ENCODE measurements around the gene CHD9NB. TPM values are rescaled to one million over a fixed set of nuclear protein-coding genes. Genes with fewer than 3 reads are reported as not detected.

Gene CHD9NB
- total RNA-seq, 2 donors from 2014 or later = 0.33 to 0.67 TPM

DNA sequence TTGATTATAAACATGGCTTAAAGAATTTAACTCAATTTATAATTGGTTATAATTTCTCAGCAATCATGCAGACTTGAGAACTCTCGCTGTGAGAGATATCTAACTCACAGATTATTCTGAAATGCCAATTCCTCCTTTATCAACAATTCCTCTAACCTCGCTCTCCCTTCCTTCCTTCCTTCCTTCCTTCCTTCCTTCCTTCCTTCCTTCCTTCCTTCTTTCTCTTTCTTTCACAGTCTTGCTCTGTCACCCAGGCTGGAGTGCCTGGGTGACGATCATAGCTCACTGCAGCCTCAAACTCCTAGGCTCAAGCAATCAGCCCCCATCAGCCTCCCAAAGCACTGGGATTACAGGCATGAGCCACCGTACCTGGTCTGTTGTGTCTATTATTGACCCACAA, 44.5 kb upstream of the CHD9NB start:
- DNase-seq (ENCODE audit: low spot score) = no peak
- Histone ChIP-seq H3K4me3 (no peak overlapping the region), H3K27ac (no peak overlapping the region), H3K9me3 (no peaks in the 10 kb centered on the region), H3K4me1 (peaks cover 0 to 70% of the 10 kb centered on the region in 2 donors), H3K27me3 (no peaks in the 10 kb centered on the region), H3K36me3 (no peaks in the 10 kb centered on the region)
- TF ChIP-seq, protein P1, sequence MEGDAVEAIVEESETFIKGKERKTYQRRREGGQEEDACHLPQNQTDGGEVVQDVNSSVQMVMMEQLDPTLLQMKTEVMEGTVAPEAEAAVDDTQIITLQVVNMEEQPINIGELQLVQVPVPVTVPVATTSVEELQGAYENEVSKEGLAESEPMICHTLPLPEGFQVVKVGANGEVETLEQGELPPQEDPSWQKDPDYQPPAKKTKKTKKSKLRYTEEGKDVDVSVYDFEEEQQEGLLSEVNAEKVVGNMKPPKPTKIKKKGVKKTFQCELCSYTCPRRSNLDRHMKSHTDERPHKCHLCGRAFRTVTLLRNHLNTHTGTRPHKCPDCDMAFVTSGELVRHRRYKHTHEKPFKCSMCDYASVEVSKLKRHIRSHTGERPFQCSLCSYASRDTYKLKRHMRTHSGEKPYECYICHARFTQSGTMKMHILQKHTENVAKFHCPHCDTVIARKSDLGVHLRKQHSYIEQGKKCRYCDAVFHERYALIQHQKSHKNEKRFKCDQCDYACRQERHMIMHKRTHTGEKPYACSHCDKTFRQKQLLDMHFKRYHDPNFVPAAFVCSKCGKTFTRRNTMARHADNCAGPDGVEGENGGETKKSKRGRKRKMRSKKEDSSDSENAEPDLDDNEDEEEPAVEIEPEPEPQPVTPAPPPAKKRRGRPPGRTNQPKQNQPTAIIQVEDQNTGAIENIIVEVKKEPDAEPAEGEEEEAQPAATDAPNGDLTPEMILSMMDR (IDR thresholded peaks at IDR 0.05) = no peak

DNA sequence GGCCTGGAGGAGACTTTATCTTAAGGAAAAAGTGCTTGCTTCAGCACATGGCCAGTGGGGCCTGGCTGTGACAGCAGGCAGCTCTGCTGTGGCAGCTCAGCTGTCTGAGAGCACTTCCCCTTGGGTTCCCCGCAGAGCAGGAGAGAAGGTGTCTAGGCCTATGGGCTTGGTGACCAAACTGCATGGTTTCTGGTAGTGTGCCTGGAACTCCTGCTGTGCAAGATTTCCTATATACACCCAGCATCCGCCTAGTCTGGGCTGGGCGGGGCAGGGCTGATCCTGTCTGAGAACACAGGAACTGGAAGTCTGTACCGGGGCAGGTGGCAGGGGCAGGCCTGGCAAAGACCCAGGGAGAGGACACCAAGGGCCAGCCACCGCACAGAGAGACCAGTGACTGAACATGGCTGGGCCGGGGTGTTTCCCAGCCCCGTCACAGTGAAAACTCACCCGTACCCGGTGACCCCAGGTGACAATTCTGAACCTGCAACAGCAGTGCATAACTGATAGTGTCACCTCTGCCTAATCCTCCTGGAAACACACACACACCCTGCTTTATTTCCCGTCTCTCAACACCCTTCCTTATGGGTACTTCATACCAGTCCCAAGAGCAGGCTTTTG, 41.4 kb upstream of the CHD9NB start:
- H3K36me3 ChIP-seq = no peaks in the 10 kb centered on the region
- peak overlapping the region; percentile 35 to 63 for H3K27ac ChIP-seq
- H3K27me3 ChIP-seq = no peaks in the 10 kb centered on the region
- peak; percentile 73 for DNase-seq (ENCODE audit: low spot score)
- no peak overlapping the region for H3K4me3 ChIP-seq
- no peaks in the 10 kb centered on the region for H3K9me3 ChIP-seq
- H3K4me1 ChIP-seq = peaks cover 4 to 79% of the 10 kb centered on the region in 2 donors
- TF ChIP-seq, protein P1 (IDR thresholded peaks at IDR 0.05) = no peak

GRCh38 chr16:53093162-53093744, 40.6 kb upstream of the CHD9NB start:
- Histone ChIP-seq H3K9me3 (no peaks in the 10 kb centered on the region), H3K27ac (peak overlapping the region; percentile 35 to 63), H3K4me1 (peaks cover 4 to 73% of the 10 kb centered on the region in 2 donors), H3K36me3 (no peaks in the 10 kb centered on the region), H3K4me3 (no peak overlapping the region), H3K27me3 (no peaks in the 10 kb centered on the region)
- no peak for DNase-seq (ENCODE audit: low spot score)
- TF ChIP-seq, protein P1 (IDR thresholded peaks at IDR 0.05) = no peak

- TF ChIP-seq, protein P1 (IDR thresholded peaks at IDR 0.05) = no peak
- peak overlapping the region; percentile 74 to 86 for H3K27ac ChIP-seq
- no peaks in the 10 kb centered on the region for H3K27me3 ChIP-seq
- no peaks in the 10 kb centered on the region for H3K9me3 ChIP-seq
- H3K4me3 ChIP-seq = no peak overlapping the region
- no peak for DNase-seq (ENCODE audit: low spot score)
- peaks cover 4 to 67% of the 10 kb centered on the region in 2 donors for H3K4me1 ChIP-seq
- no peaks in the 10 kb centered on the region for H3K36me3 ChIP-seq
Observed at GRCh38 chr16:53092284-53092683, 39.6 kb upstream of the CHD9NB start.

- TF ChIP-seq, protein P1 (IDR thresholded peaks at IDR 0.05) = no peak
- Histone ChIP-seq H3K27ac (peak overlapping the region; percentile 74 to 86), H3K36me3 (no peaks in the 10 kb centered on the region), H3K4me3 (no peak overlapping the region), H3K27me3 (no peaks in the 10 kb centered on the region), H3K4me1 (peaks cover 4 to 72% of the 10 kb centered on the region in 2 donors), H3K9me3 (no peaks in the 10 kb centered on the region)
- DNase-seq (ENCODE audit: low spot score) = peak; percentile 75
Observed at GRCh38 chr16:53091466-53092211, 38.9 kb upstream of the CHD9NB start.
